K562 (cell line): ENCODE results near the gene STIM1. TPM values are rescaled to one million over a fixed set of nuclear protein-coding genes. Genes with fewer than 3 reads are reported as not detected.

Source experiments
- ATAC-seq: fragments of 200-7000 bp; cut with Tn5 transposase; 3 replicates; pipeline ENCODE4 v1.9.1; 2020; ENCODE audit warnings: moderate library complexity
- BruUV-seq: library from RNA; stranded (reverse); fragments of 400-500 nt; replicated peaks from 2 replicates; lab custom pipeline; 2021; lab: Mats Ljungman, UMichigan
- CTCF ChIA-PET: fragments of 300-600 bp; formaldehyde crosslinking; extraction: SDS; loops from one replicate; lab custom pipeline; 2021; ENCODE audit warnings: low intra/inter-chr PET ratio; lab: Yijun Ruan, JAX
- POLR2A ChIA-PET: fragments of 300-600, 350-650 bp; sonication (Branson Sonifier 250); formaldehyde crosslinking; extraction: SDS; loops from one replicate; lab custom pipeline; 2021; ENCODE audit warnings: antibody characterized with exemption, inconsistent platforms; lab: Yijun Ruan, JAX
- DNase-seq, 4 experiments: peaks; one replicate each; pipeline versions ENCODE4 v3.0.0 to v3.0.0-alpha.2; 2011 to 2018; ENCODE audit warnings: low spot score in 3 of 4, mixed read lengths in 3 of 4; ENCODE audit errors: extremely low read depth in 1 of 4
- FAIRE-seq: peaks from 2 replicates; lab custom pipeline; 2011; peaks lifted over from hg19 to GRCh38; lab: Jason Lieb, UNC
- H2AFZ ChIP-seq: 2 replicates; pipeline ENCODE4 v1.6.0; 2011; ENCODE audit warnings: low read depth, low read length, control low read depth, inconsistent platforms
- H3K27ac ChIP-seq: fragments of 200-600 bp; 3 replicates; pipeline ENCODE4 v1.8.0; 2011; ENCODE audit warnings: low read depth, mild to moderate bottlenecking, control low read depth, inconsistent platforms, low read length, moderate library complexity, mixed read lengths; ENCODE audit errors: extremely low read depth
- H3K27me3 ChIP-seq, 2 experiments: fragments of 300-600 bp in 1 of 2; 2 replicates in 1 of 2; 3 replicates in 1 of 2; pipeline versions ENCODE4 v1.6.0 to v1.8.0; 2011; ENCODE audit warnings: inconsistent platforms in 2 of 2, low read length in 2 of 2, mild to moderate bottlenecking in 1 of 2, mixed read lengths in 1 of 2, moderate library complexity in 1 of 2; ENCODE audit not compliant: control insufficient read depth in 2 of 2, insufficient read depth in 2 of 2
- H3K36me3 ChIP-seq: fragments of 300-600 bp; 3 replicates; pipeline ENCODE4 v1.8.0; 2011; ENCODE audit warnings: mild to moderate bottlenecking, low read length, inconsistent platforms; ENCODE audit not compliant: control insufficient read depth, insufficient read depth
- H3K4me1 ChIP-seq, 2 experiments: fragments of 200-600 bp in 1 of 2; replicated peaks in 1 of 2; 2 replicates in 1 of 2; 3 replicates in 1 of 2; pipeline versions ENCODE4 v1.5.1 to v1.8.0; 2011; ENCODE audit warnings: inconsistent platforms in 2 of 2, low read length in 2 of 2, mild to moderate bottlenecking in 1 of 2, mixed read lengths in 1 of 2, moderate library complexity in 1 of 2; ENCODE audit not compliant: control insufficient read depth in 2 of 2, insufficient read depth in 2 of 2
- H3K4me2 ChIP-seq: 2 replicates; pipeline ENCODE4 v1.6.1; 2011; ENCODE audit warnings: low read length, control low read depth, inconsistent platforms, mixed read lengths; ENCODE audit not compliant: insufficient read depth
- H3K4me3 ChIP-seq: fragments of 200-600 bp; sonication (generic), shearing (Covaris generic); 2 replicates; pipeline ENCODE4 v1.5.1; 2016; ENCODE audit warnings: control low read depth, inconsistent platforms
- H3K79me2 ChIP-seq: fragments of 200-600 bp; 3 replicates; pipeline ENCODE4 v1.8.0; 2011; ENCODE audit warnings: low read length, inconsistent platforms; ENCODE audit not compliant: control insufficient read depth, insufficient read depth
- H3K9ac ChIP-seq, 2 experiments: 2 replicates each; pipeline versions ENCODE4 v1.6.0 to v1.6.1; 2011; ENCODE audit warnings: low read depth in 2 of 2, low read length in 2 of 2, control low read depth in 1 of 2, inconsistent platforms in 1 of 2, mild to moderate bottlenecking in 1 of 2, mixed read lengths in 1 of 2; ENCODE audit not compliant: insufficient read depth in 1 of 2
- H3K9me1 ChIP-seq: one replicate; pipeline ENCODE4 v1.6.0; 2011; ENCODE audit warnings: inconsistent platforms, mild to moderate bottlenecking, low read length, moderate library complexity; ENCODE audit not compliant: control insufficient read depth, insufficient read depth
- H3K9me3 ChIP-seq: replicated peaks from 2 replicates; pipeline ENCODE4 v1.5.1; 2011; ENCODE audit warnings: low read depth, low read length, inconsistent platforms; ENCODE audit not compliant: control insufficient read depth, insufficient read depth
- H4K20me1 ChIP-seq: replicated peaks from 2 replicates; pipeline ENCODE4 v1.6.1; 2011; ENCODE audit warnings: low read length, inconsistent platforms, mixed read lengths; ENCODE audit not compliant: control insufficient read depth, insufficient read depth
- DMBX1 ChIP-seq: fragments of 250-450 bp; sonication (Bioruptor Pico); IDR thresholded peaks from 2 replicates; pipeline ENCODE4 v1.8.0; 2022; ENCODE audit warnings: inconsistent platforms, mild to moderate bottlenecking, moderate library complexity, borderline replicate concordance
- ELF4 ChIP-seq: fragments of 450-650 bp; formaldehyde crosslinking; IDR thresholded peaks from 2 replicates; pipeline ENCODE4 v1.4.0; 2022; ENCODE audit warnings: missing genetic modification characterization
- NR2F6 ChIP-seq: fragments of 450-650 bp; formaldehyde crosslinking; IDR thresholded peaks from 2 replicates; pipeline ENCODE4 v1.4.0; 2020; ENCODE audit warnings: mild to moderate bottlenecking
- SMAD3 ChIP-seq: fragments of 450-650 bp; formaldehyde crosslinking; conservative IDR thresholded peaks from 2 replicates; pipeline ENCODE4 v1.4.0; 2020; ENCODE audit warnings: mild to moderate bottlenecking
- SMARCA4 ChIP-seq: fragments of 450-650 bp; IDR thresholded peaks from 2 replicates; pipeline ENCODE4 v1.6.1; 2016
- ZNF274 ChIP-seq: IDR thresholded peaks from 2 replicates; pipeline ENCODE4 v1.6.1; 2011; ENCODE audit warnings: low read depth, mild to moderate bottlenecking, low read length, moderate library complexity, borderline replicate concordance
- ZNF561 ChIP-seq: fragments of 450-650 bp; formaldehyde crosslinking; conservative IDR thresholded peaks from 2 replicates; pipeline ENCODE4 v1.4.0; 2020; ENCODE audit warnings: mild to moderate bottlenecking, moderate library complexity
- ZNF696 ChIP-seq: fragments of 250-450 bp; sonication (Bioruptor Pico); conservative IDR thresholded peaks from 2 replicates; pipeline ENCODE4 v1.4.0; 2020; ENCODE audit warnings: mild to moderate bottlenecking, moderate library complexity
- WGBS: fragments of 100-300 bp; shearing (Covaris generic); methylation state at CpG from one replicate; pipeline ENCODE4 v1.1.6; 2016; ENCODE audit warnings: low coverage, mixed read lengths; ENCODE audit not compliant: insufficient coverage; ENCODE audit errors: missing lambda C conversion rate; 5-methylcytosine and 5-hydroxymethylcytosine counted together
- in situ Hi-C: fragments of 300-500 bp; cut with MboI; formaldehyde crosslinking; loops from 4 replicates; pipeline ENCODE4 v1.15.0; 2018; ENCODE audit warnings: inconsistent platforms, mixed read lengths
- intact Hi-C: fragments of 100-400 bp; cut with micrococcal nuclease; formaldehyde crosslinking; loops from 2 replicates; pipeline ENCODE4 v1.14.2; 2022
- polyA plus RNA-seq, 8 experiments: library from polyadenylated mRNA; depleted of rRNA in 4 of 8; stranded (reverse) in 5 of 8; unstranded in 3 of 8; fragments of >200 nt; fragmentation: Nextera tagmentation in 2 of 8; fragmentation: Illumina TruSeq in 1 of 8; extraction: Ambion mirVana in 2 of 8; extraction: Trizol in 1 of 8; gene quantifications; 2 replicates each; pipeline versions ENCODE4 v1.2.1 to v1.2.3, GENCODE V29; 2011 to 2014; ENCODE audit warnings: inconsistent platforms in 1 of 8, missing spikeins in 1 of 8
- total RNA-seq, 7 experiments: library from RNA; depleted of rRNA in 6 of 7; stranded (reverse); fragments of >200 nt in 6 of 7; fragmentation: Illumina TruSeq in 2 of 7; extraction: Trizol in 2 of 7; gene quantifications; 2 replicates each; pipeline versions ENCODE4 v1.2.1 to v1.2.3, GENCODE V29; 2011 to 2021; ENCODE audit warnings: low replicate concordance in 1 of 7
- TF ChIP-seq, protein P1 (sequence below): fragments of 450-650 bp; IDR thresholded peaks from 2 replicates; pipeline ENCODE4 v1.6.1; 2016; ENCODE audit warnings: missing biosample characterization, missing genetic modification characterization
- TF ChIP-seq, protein P2 (sequence below), 2 experiments: IDR thresholded peaks in 1 of 2; conservative IDR thresholded peaks in 1 of 2; 2 replicates each; pipeline ENCODE4 v1.6.1; 2016; ENCODE audit warnings: low read depth in 2 of 2, mild to moderate bottlenecking in 1 of 2, missing compliant biosample characterization in 1 of 2, missing genetic modification characterization in 1 of 2, moderate library complexity in 1 of 2

STIM1 gene
- total and polyA plus RNA-seq, 9 of the 15 experiments (the other 6 are each of a cell fraction or from before 2014, with no cell fraction given) = 7.7 to 50.5 (median 22.5) TPM

DNA sequence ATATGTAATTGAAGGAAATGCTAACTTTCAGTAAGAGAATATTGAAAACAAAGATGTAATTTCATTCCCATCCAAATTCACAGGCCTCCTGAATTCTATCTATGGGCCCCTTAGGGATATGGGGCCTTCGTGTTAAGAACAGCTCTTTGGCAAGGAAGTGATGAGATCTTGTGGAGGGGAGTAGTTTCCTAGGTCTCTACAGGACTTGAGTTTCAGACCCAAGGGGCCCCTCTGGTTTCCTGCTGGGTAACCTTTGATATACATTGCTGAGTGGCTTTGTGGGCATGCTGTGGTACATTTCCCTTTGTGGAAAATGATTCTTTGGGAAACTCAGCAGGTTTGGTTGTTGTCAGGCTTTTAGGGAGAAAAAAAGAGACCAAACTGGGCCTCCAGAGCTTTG is 6.2 kb downstream of the STIM1 start:
- WGBS = 19% methylated on average over 1 of the region's 1 CpG
- POLR2A ChIA-PET = interaction anchor here (1.4 kb wide), 1 partner anchor 12 kb away, joined by 5 read pairs; no protein-coding TSS in a partner anchor
- no peak for ATAC-seq
- H3K4me2 ChIP-seq = no peak overlapping the region
- FAIRE-seq = no peak
- no peaks in the 10 kb centered on the region for H4K20me1 ChIP-seq
- BruUV-seq = no TSS peak
- no peak for DNase-seq
- no peaks in the 10 kb centered on the region for H3K9me1 ChIP-seq
- TF ChIP-seq ZNF696 (CRISPR knock-in tag) (no peak), NR2F6 (CRISPR knock-in tag) (no peak), ZNF561 (CRISPR knock-in tag) (no peak)
- TF ChIP-seq, all 486 proteins: peak for 0
- Histone ChIP-seq H3K9ac (no peak overlapping the region), H2AFZ (no peak overlapping the region), H3K4me3 (no peak overlapping the region), H3K79me2 (peaks cover 100% of the 10 kb centered on the region), H3K27me3 (no peaks in the 10 kb centered on the region), H3K36me3 (no peaks in the 10 kb centered on the region), H3K9me3 (no peaks in the 10 kb centered on the region), H3K4me1 (peaks cover 25 to 68% of the 10 kb centered on the region in 2 experiments), H3K27ac (peak overlapping the region; percentile 8; the same call in 1 of the 3 replicates)
- intact Hi-C loops (no loop called here), in situ Hi-C loops (no loop called here)
- CTCF ChIA-PET = no interaction called here

DNA sequence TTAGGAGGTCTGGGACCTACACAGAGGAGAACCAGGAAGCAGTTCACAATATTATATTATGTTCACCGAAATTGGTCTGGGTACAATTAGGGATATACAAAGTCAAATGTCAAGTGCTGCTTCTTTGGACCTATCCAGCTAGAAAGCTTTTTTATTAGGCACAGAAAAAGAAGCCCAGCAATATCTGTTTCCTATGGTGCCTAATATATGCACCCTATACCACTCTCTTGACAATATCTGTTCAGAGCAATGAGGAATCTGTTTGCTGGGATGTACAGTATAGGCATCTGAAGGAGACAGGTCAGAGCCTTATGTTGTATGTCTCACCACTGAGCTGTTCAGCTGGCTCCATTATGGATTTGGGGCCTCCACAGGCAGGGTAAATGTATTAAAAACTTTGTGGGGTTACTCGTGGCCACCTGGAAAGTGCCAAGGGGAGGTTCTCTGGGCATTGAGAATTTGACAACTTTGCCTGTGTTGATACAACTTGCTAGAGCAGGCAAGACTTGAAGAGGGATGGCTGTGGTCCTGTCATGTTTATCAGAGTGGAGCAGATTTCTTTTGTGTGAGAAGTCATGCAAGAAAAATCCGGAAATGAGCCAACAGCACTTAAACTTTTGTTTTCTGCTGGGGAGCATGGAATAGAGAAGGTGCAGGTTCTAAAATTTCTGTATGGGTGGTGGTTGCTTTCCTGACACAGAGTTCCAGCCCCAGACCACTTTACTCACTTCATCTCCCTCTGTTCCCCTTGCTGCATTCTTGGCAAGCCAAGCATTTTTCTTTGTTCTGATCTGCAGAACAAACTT is 10.1 kb downstream of the STIM1 start:
- BruUV-seq = no TSS peak
- 5% methylated on average over 3 of the region's 3 CpGs for WGBS
- TF ChIP-seq ZNF274 (no peak), ELF4 (no peak), SMAD3 (CRISPR knock-in tag) (0 out of 2 replicates have a peak, but pooled peaks have one; percentile 56), SMARCA4 (peak; percentile 82), DMBX1 (CRISPR knock-in tag) (peak; percentile 90; the same call in 1 of the 2 replicates)
- TF ChIP-seq, protein P1, sequence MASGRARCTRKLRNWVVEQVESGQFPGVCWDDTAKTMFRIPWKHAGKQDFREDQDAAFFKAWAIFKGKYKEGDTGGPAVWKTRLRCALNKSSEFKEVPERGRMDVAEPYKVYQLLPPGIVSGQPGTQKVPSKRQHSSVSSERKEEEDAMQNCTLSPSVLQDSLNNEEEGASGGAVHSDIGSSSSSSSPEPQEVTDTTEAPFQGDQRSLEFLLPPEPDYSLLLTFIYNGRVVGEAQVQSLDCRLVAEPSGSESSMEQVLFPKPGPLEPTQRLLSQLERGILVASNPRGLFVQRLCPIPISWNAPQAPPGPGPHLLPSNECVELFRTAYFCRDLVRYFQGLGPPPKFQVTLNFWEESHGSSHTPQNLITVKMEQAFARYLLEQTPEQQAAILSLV (tag) = 0 out of 2 replicates have a peak, but pooled peaks have one; percentile 39
- TF ChIP-seq, protein P2, sequence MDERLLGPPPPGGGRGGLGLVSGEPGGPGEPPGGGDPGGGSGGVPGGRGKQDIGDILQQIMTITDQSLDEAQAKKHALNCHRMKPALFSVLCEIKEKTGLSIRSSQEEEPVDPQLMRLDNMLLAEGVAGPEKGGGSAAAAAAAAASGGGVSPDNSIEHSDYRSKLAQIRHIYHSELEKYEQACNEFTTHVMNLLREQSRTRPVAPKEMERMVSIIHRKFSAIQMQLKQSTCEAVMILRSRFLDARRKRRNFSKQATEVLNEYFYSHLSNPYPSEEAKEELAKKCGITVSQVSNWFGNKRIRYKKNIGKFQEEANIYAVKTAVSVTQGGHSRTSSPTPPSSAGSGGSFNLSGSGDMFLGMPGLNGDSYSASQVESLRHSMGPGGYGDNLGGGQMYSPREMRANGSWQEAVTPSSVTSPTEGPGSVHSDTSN (CRISPR knock-in tag; IDR thresholded peaks at IDR 0.05; ENCODE audit: low read depth) = no peak
- TF ChIP-seq, protein P2 (tag; conservative IDR thresholded peaks at IDR 0.05; ENCODE audit: low read depth) = peak; percentile 15; the same call in 1 of the 2 replicates

More for the DNA sequence above, 10.1 kb downstream of the STIM1 start:
- Histone ChIP-seq H2AFZ (no peak overlapping the region), H3K9me3 (no peaks in the 10 kb centered on the region), H3K9ac (peak overlapping the region; percentile 33 to 53; a peak in 3 of 4 replicates), H3K36me3 (no peaks in the 10 kb centered on the region), H3K79me2 (peaks cover 95% of the 10 kb centered on the region), H3K4me2 (peak overlapping the region; percentile 47), H3K4me1 (peaks cover 41 to 75% of the 10 kb centered on the region in 2 experiments), H3K9me1 (no peaks in the 10 kb centered on the region), H3K27ac (peak overlapping the region; percentile 77), H4K20me1 (no peaks in the 10 kb centered on the region), H3K27me3 (no peaks in the 10 kb centered on the region), H3K4me3 (no peak overlapping the region)
- ChIA-PET CTCF (no interaction called here), POLR2A (interaction anchor here (1.0 to 3.3 kb wide), 3 partner anchors 10 to 226 kb away, joined by 3 to 34 read pairs (median 10); partner anchors contain the start of gene STIM1)
- FAIRE-seq = peak; percentile 77
- intact Hi-C loops (loop anchor here (2.0 kb wide), 1 partner anchor 19 kb away; no protein-coding TSS in a partner anchor), in situ Hi-C loops (no loop called here)
- peak in 2 of 4 experiments; percentile 55 to 80 for DNase-seq
- ATAC-seq = peak; percentile 36
